HepG2 (cell line): ENCODE results near the gene PLEKHA5. TPM values are rescaled to one million over a fixed set of nuclear protein-coding genes. Genes with fewer than 3 reads are reported as not detected.

Source experiments
- ATAC-seq: fragments of 200-7000 bp; cut with Tn5 transposase; 3 replicates; pipeline ENCODE4 v1.9.1; 2020; ENCODE audit warnings: mild to moderate bottlenecking, moderate library complexity
- BruUV-seq: library from RNA; stranded (reverse); fragments of 400-500 nt; replicated peaks from 2 replicates; lab custom pipeline; 2021; lab: Mats Ljungman, UMichigan
- CTCF ChIA-PET: fragments of 300-600 bp; formaldehyde crosslinking; extraction: SDS; loops from one replicate; lab custom pipeline; 2021; ENCODE audit warnings: low total read pairs, inconsistent platforms, low intra/inter-chr PET ratio; lab: Yijun Ruan, JAX
- POLR2A ChIA-PET: fragments of 350-600 bp; sonication (Branson Sonifier 250); formaldehyde crosslinking; loops from one replicate; lab custom pipeline; 2020; ENCODE audit warnings: antibody characterized with exemption, inconsistent platforms; lab: Yijun Ruan, JAX
- DNase-seq: peaks from one replicate; pipeline ENCODE4 v3.0.0-alpha.2; 2015; ENCODE audit warnings: low spot score
- FAIRE-seq: peaks from 3 replicates; lab custom pipeline; 2011; peaks lifted over from hg19 to GRCh38; lab: Jason Lieb, UNC
- H2AFZ ChIP-seq: one replicate; pipeline ENCODE4 v1.6.1; 2011; ENCODE audit warnings: low read length, inconsistent platforms
- H3K27ac ChIP-seq: fragments of 300-600 bp; 3 replicates; pipeline ENCODE4 v1.8.0; 2011; ENCODE audit warnings: mixed run types, mild to moderate bottlenecking, mixed read lengths, low read length, inconsistent platforms; ENCODE audit not compliant: insufficient read depth; ENCODE audit errors: extremely low read length
- H3K27me3 ChIP-seq, 2 experiments: fragments of 200-600 bp in 1 of 2; 2 replicates in 1 of 2; 3 replicates in 1 of 2; pipeline versions ENCODE4 v1.6.0 to v1.8.0; 2011; ENCODE audit warnings: low read length in 2 of 2, mild to moderate bottlenecking in 2 of 2, moderate library complexity in 2 of 2, inconsistent platforms in 1 of 2; ENCODE audit not compliant: insufficient read depth in 2 of 2, control insufficient read depth in 1 of 2
- H3K36me3 ChIP-seq, 2 experiments: fragments of 200-600 bp in 1 of 2; replicated peaks in 1 of 2; 2 replicates in 1 of 2; 3 replicates in 1 of 2; pipeline versions ENCODE4 v1.5.1 to v1.8.0; 2011; ENCODE audit warnings: low read length in 2 of 2, inconsistent platforms in 1 of 2; ENCODE audit not compliant: insufficient read depth in 2 of 2, control insufficient read depth in 1 of 2
- H3K4me1 ChIP-seq: 2 replicates; pipeline ENCODE4 v1.5.1; 2012; ENCODE audit warnings: low read length, inconsistent platforms; ENCODE audit not compliant: insufficient read depth
- H3K4me2 ChIP-seq: 2 replicates; pipeline ENCODE4 v1.6.0; 2011; ENCODE audit warnings: low read depth, low read length, inconsistent platforms
- H3K4me3 ChIP-seq, 3 experiments: fragments of 200-600 bp in 1 of 3; sonication (generic), shearing (Covaris generic) in 1 of 3; replicated peaks in 1 of 3; 2 replicates each; pipeline ENCODE4 v1.5.1; 2011 to 2016; ENCODE audit warnings: low read length in 3 of 3, inconsistent platforms in 2 of 3, low read depth in 2 of 3, mild to moderate bottlenecking in 2 of 3, control low read depth in 1 of 3, mixed read lengths in 1 of 3; ENCODE audit not compliant: insufficient read depth in 1 of 3
- H3K79me2 ChIP-seq: one replicate; pipeline ENCODE4 v1.6.1; 2011; ENCODE audit warnings: low read length, inconsistent platforms; ENCODE audit not compliant: insufficient read depth
- H3K9ac ChIP-seq: 2 replicates; pipeline ENCODE4 v1.6.0; 2011; ENCODE audit warnings: mild to moderate bottlenecking, low read depth, low read length, inconsistent platforms; ENCODE audit not compliant: insufficient read depth
- H3K9me3 ChIP-seq: 2 replicates; pipeline ENCODE4 v1.5.1; 2012; ENCODE audit warnings: mild to moderate bottlenecking, low read length
- H4K20me1 ChIP-seq: 2 replicates; pipeline ENCODE4 v1.6.0; 2011; ENCODE audit warnings: inconsistent platforms, mild to moderate bottlenecking, low read length, moderate library complexity; ENCODE audit not compliant: insufficient read depth
- AKAP8 ChIP-seq: sonication (generic); formaldehyde crosslinking; IDR thresholded peaks from 2 replicates; pipeline ENCODE4 v1.5.1; 2020; ENCODE audit warnings: mild to moderate bottlenecking, missing genetic modification reagents
- GPN1 ChIP-seq: sonication (generic); formaldehyde crosslinking; IDR thresholded peaks from 2 replicates; pipeline ENCODE4 v1.5.1; 2020; ENCODE audit warnings: missing genetic modification reagents, borderline replicate concordance
- HCFC1 ChIP-seq: fragments of 150-350 bp; IDR thresholded peaks from 2 replicates; pipeline ENCODE4 v1.6.1; 2014; ENCODE audit warnings: low read depth, low read length
- HIC2 ChIP-seq: sonication (generic); formaldehyde crosslinking; IDR thresholded peaks from 2 replicates; pipeline ENCODE4 v1.9.0; 2022; ENCODE audit warnings: low read depth, missing genetic modification reagents
- JUNB ChIP-seq: sonication (generic); formaldehyde crosslinking; IDR thresholded peaks from 2 replicates; pipeline ENCODE4 v1.8.0; 2022; ENCODE audit warnings: missing genetic modification reagents, mild to moderate bottlenecking, borderline replicate concordance
- KLF13 ChIP-seq: sonication (generic); formaldehyde crosslinking; IDR thresholded peaks from 2 replicates; pipeline ENCODE4 v1.4.0; 2020; ENCODE audit warnings: mild to moderate bottlenecking, missing genetic modification reagents
- NCOA2 ChIP-seq: sonication (generic); formaldehyde crosslinking; IDR thresholded peaks from 2 replicates; pipeline ENCODE4 v1.8.0; 2022; ENCODE audit warnings: inconsistent platforms
- NFE2L1 ChIP-seq: sonication (generic); formaldehyde crosslinking; IDR thresholded peaks from 2 replicates; pipeline ENCODE4 v1.4.0; 2020; ENCODE audit warnings: missing genetic modification reagents, mild to moderate bottlenecking, borderline replicate concordance
- STAG1 ChIP-seq: sonication (generic); formaldehyde crosslinking; IDR thresholded peaks from 2 replicates; pipeline ENCODE4 v1.4.0; 2020; ENCODE audit warnings: missing genetic modification reagents
- TBL1XR1 ChIP-seq: fragments of 150-350 bp; IDR thresholded peaks from 2 replicates; pipeline ENCODE4 v1.6.1; 2014; ENCODE audit warnings: borderline replicate concordance, low read length; ENCODE audit not compliant: partially characterized antibody
- ZNF556 ChIP-seq: sonication (generic); formaldehyde crosslinking; IDR thresholded peaks from 2 replicates; pipeline ENCODE4 v1.4.0; 2020; ENCODE audit warnings: mild to moderate bottlenecking, missing genetic modification reagents, borderline replicate concordance
- ZNF660 ChIP-seq: sonication (generic); formaldehyde crosslinking; IDR thresholded peaks from 2 replicates; pipeline ENCODE4 v1.5.1; 2020; ENCODE audit warnings: mild to moderate bottlenecking, low read depth, missing genetic modification reagents, borderline replicate concordance
- ZSCAN31 ChIP-seq: sonication (generic); formaldehyde crosslinking; IDR thresholded peaks from 2 replicates; pipeline ENCODE4 v1.5.0; 2020; ENCODE audit warnings: low read depth, mild to moderate bottlenecking, missing genetic modification reagents
- WGBS: methylation state at CpG from one replicate; pipeline ENCODE4 v1.1.6; 2017; ENCODE audit warnings: low lambda C conversion rate; 5-methylcytosine and 5-hydroxymethylcytosine counted together
- in situ Hi-C: cut with HindIII; loops from 2 replicates; pipeline ENCODE4 v1.10.0; 2017; ENCODE audit warnings: low pct_unique_long_range_greater_than_20kb; ENCODE audit not compliant: extremely low pct_ligation_motif_present
- intact Hi-C: fragments of 100-400 bp; cut with micrococcal nuclease; formaldehyde crosslinking; loops from one replicate; pipeline ENCODE4 v1.10.0; 2022; ENCODE audit not compliant: unreplicated experiment
- polyA plus RNA-seq, 8 experiments: library from polyadenylated mRNA; depleted of rRNA in 3 of 8; stranded (reverse) in 7 of 8; unstranded in 1 of 8; fragments of >200 nt; fragmentation: Illumina TruSeq in 4 of 8; extraction: Trizol in 4 of 8; gene quantifications; 2 replicates each; pipeline versions ENCODE4 v1.2.1 to v1.2.3, GENCODE V29; 2011 to 2016; ENCODE audit warnings: low read depth in 4 of 8, missing spikeins in 1 of 8, mixed read lengths in 1 of 8; ENCODE audit not compliant: insufficient read depth in 1 of 8
- total RNA-seq, 5 experiments: library from RNA; depleted of rRNA; stranded (reverse); fragments of >200 nt; fragmentation: Illumina TruSeq; extraction: Trizol; gene quantifications; 2 replicates each; pipeline ENCODE4 v1.2.3, GENCODE V29; 2016; ENCODE audit warnings: low read depth in 1 of 5

The PLEKHA5 gene
- total and polyA plus RNA-seq, 2 of the 13 experiments (the other 11 are each of a cell fraction or from before 2014, with no cell fraction given) = 4.2 to 15.4 TPM

- Histone ChIP-seq H3K79me2 (no peaks in the 10 kb centered on the region), H3K27me3 (no peaks in the 10 kb centered on the region), H3K9me3 (no peaks in the 10 kb centered on the region), H3K27ac (no peak overlapping the region), H3K4me1 (no peaks in the 10 kb centered on the region), H3K36me3 (no peaks in the 10 kb centered on the region), H3K4me3 (no peak overlapping the region), H4K20me1 (no peaks in the 10 kb centered on the region), H3K9ac (no peak overlapping the region), H3K4me2 (no peak overlapping the region), H2AFZ (no peak overlapping the region)
- WGBS = 94% methylated on average over 2 of the region's 2 CpGs
- TF ChIP-seq JUNB (CRISPR knock-in tag) (no peak), NFE2L1 (no peak), KLF13 (CRISPR knock-in tag) (no peak), AKAP8 (CRISPR knock-in tag) (no peak), TBL1XR1 (no peak), GPN1 (CRISPR knock-in tag) (no peak), HIC2 (CRISPR knock-in tag) (no peak), ZNF660 (no peak), NCOA2 (CRISPR knock-in tag) (no peak), ZSCAN31 (no peak), HCFC1 (no peak), STAG1 (CRISPR knock-in tag) (no peak), ZNF556 (CRISPR knock-in tag) (no peak)
- no peak for FAIRE-seq
- DNase-seq = no peak
- in situ Hi-C loops (loop anchor here (25.0 kb wide), 1 partner anchor 450 kb away; no protein-coding TSS in a partner anchor), intact Hi-C loops (no loop called here)
- POLR2A ChIA-PET = no interaction called here
- CTCF ChIA-PET = no interaction called here
- no TSS peak for BruUV-seq
- ATAC-seq = no peak
Observed at GRCh38 chr12:19312637-19313036, 183.1 kb downstream of the PLEKHA5 start.
